GM21825 (cell line): ENCODE data around the gene ZNF367.

Experiments used
- ATAC-seq: cut with Tn5 transposase; IDR thresholded peaks from one replicate; pipeline ENCODE4 v1.9.1; 2021; ENCODE audit warnings: mild to moderate bottlenecking, moderate library complexity; ENCODE audit not compliant: unreplicated experiment

The ZNF367 gene

DNA sequence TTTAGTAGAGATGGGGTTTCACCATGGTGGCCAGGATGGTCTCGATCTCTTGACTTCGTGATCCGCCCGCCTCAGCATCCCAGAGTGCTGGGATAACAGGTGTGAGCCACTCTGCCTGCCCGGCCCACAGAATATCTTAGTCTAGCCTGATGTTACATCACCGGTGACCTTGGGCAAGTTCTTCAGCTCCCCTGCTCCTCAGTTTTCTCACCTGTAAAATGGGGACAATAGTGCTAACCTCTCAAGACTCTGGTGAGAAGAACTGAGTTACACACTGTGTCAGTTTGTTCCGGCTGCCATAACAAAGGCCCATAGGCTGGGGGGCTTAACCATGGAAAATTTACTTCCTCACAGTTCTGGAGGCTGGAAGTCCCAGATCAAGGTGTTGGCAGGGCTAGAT, 19.3 kb upstream of the ZNF367 start:
- ATAC-seq: no peak

DNA sequence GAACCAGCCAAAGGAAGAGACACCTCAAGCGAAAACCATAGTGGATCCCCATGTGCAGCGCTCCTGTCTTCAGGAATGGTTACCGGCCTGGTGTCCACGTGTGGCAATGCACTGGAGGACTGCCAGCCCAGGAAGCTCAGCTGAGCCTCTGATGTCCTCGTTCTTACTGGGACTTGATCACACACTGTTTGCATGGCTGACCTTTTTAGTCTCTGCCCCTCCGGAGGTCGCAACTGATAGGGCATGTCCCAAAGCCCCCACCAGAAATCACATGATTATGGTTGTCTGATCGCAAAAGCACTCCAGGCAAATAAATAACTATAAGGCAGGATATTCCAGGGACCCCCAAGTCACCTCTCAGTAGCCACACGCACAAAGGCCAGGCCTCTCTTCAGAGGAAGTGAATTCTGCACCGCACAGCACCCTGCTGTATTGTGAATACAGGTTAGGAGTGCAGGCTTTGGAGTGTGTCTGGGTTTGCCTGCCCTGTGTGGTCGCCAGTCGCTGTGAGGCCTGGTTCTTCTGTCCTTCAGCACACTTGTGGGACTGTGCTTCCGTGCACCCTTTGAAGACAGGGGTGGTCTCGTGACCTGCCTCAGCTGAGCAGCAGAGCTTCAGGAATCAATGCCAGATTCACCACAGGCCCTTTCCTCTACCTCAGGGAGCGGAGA, 18.4 kb upstream of the ZNF367 start:
- ATAC-seq: no peak

DNA sequence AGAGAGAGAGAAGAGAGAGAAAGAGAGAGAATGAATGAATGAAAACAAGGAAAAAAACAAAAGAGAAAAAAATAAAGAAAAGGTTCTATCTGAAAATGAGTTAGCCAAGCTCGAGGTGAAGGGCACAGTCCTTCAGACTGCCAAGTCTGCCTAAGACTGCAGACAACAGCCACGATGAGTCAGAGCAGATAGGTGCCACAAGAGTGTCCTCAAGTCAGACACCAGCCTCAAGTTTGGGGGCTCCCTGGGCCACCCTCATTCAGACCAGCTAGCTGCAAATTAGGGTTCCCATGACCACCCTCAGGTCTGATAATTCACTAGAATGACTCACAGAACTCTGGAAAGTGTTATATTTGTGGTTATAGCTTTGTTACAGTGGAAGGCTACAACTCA, 17.9 kb upstream of the ZNF367 start:
- no peak for ATAC-seq

DNA sequence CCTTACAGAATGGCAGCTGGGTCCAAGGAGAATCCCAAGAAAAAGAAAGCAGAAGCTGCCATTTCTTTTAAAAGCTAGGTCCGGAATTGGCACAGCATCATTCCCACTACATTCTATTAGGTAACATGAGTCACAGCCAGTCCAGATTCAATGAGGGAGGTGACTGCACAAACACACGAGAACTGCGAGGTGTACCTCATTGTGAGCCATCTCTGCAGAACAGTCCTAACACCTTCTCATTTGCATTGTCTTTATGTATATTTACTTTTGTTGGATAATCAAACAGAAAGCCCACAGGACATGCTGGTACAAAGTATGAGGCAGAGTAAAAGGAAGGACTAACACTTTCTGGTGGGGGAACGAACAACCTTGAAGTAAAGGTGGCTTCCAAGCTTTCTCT, 17.2 kb upstream of the ZNF367 start:
- no peak for ATAC-seq

DNA sequence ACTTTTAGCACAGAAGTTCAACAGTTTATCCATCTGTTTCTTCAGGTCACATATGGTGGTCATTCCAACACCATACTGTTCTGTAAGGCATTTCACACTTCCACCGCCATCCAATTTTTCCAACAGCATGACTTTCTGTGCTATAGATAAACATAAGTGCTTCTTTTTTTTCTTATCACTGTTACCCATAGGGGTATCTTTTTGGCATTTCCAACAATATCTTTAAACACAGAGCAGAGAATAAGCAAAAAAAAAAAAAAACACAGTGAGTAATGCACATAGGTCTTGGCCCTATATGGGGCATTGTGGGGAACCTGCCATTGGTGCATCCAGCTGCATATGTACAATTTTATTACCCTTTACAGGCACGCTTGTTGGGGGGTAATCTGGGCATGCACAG, 12.2 kb upstream of the ZNF367 start:
- no peak for ATAC-seq

DNA sequence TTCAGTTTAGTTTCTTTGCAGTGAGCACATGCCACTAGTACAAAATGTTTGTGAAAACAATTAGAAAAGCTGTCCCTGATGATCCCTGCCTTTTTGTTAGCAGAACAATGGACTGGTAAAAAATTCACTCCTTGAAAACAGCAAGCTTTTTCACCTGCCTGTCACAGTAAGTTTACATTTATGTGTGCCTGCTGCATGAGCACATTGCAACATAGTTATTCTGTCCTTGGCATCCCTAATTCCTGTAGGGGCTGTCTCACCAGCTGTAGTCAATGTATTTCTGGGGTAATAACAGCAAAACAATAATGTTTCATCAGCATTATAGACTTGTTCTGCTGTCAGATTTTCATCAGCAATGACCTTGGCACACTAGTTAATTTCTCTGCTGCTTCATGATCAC, 11.6 kb upstream of the ZNF367 start:
- no peak for ATAC-seq

DNA sequence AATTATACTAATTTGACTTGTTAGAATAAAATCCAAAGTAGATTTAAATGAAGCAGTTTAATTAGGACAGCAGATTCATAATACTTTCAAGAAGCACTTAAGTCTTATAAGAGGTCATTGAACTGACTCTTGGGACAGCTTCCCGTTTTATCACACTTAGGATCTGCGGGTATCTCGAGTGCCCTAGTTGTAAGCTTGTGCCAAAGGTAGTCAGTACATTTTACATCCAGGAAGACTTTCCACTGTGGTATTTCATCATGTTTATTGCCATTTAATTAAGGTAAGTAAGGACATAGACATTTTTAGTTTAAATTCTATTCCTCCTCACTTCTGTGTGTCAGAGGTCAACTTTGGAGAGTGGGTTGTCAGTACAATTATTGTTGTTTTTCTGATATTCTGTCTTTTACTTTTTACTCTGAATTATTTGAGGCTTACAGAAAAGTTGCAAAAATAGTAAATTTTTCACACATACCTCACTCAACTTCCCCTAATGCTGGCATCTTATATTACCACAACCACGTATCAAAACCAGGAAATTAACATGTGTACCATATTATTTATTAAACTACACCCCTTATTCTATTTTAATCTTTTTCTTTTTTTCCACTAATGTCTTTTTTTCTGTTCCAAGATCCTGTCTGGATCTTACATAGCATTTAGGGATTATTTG, 7.5 kb upstream of the ZNF367 start:
- ATAC-seq: no peak

DNA sequence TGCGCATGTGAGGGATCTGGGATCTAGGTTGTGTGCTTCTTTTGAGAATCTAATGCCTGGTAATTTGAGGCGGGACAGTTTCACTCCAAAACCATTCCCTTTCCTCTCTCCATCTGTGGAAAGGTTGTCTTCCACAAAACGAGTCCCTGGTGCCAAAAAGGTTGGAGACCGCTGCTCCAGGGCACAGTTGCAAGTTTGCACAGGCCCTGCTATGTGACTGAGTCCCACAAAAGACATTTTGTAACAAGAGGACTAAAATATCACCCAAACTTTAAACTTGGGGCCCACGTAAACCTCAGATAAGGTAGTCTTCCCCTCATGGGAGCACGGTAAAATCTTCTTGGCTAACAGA, 5.8 kb upstream of the ZNF367 start:
- ATAC-seq: no peak

DNA sequence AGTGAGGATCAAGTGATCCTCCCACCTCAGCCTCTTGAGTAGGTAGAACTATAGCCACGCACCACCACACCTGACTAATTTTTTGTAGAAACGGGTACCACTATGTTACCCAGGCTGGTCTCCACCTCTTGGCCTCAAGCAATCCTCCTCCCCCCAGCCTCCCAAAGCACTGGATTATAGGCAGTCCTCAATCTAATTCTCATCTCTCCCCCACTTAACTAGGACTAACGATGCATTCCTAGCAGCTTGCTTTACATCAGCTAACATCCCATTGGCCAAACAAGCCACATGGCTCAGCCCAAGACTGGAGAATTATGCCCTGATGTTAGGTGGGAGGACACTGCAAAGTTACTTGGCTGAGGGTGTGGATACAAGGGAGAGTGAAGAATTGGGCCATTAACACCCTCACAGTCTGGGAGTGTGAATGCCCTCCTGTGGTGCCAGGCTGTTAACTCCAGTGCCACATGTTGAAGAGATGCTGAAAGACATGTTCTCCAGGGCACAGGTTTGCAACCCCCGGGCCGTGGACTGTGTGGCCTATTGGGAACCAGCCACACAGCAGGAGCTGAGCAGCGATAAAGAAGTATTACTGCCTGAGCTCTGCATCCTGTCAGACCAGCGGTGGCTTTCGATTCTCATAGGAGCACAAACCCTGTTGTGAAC, 5.3 kb upstream of the ZNF367 start:
- no peak for ATAC-seq

DNA sequence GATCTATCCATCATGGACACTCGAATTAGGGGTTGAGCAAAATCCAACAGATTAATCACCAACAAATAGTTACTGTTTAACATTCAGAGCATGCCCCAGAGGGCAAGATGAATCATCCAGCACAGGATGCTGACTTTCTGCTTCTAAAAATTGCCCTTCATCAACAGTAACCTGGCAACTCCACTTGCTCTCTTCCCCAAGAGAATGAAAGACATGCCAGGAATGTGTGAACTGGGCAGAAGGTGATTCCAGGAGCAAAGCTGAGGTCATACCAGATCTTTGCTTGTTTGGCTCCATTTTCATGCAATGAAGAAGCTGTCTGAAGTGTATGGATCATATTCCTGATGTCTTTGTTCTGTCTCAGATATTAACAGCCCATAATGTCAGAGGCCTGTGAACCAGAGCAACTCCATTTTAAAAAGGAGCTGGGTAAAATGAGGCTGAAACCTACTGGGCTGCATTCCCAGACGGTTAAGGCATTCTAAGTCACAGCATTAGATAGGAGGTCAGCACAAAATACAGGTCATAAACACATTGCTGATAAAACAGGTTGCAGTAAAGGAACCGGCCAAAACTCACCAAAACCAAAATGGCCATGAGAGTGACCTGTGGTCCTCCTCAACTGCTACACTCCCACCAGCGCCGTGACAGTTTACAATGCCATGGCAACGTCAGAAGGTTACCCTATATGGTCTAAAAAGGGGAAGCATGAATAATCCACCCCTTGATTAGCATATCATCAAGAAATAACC, 2.5 kb upstream of the ZNF367 start:
- ATAC-seq: peak; percentile 16

DNA sequence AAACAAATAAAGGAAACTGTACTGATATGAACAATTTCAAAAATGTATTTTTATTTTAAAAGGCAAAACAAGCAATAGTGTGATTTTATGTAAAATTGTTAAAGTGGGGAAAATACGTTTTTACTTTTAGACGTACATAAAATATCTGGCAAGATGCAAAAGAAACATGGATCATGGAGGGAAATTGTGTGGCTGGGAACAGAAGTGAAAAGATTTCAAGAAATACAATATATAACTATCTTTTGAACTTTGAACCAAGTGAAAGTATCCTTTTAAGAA, 1.5 kb upstream of the ZNF367 start:
- no peak for ATAC-seq

DNA sequence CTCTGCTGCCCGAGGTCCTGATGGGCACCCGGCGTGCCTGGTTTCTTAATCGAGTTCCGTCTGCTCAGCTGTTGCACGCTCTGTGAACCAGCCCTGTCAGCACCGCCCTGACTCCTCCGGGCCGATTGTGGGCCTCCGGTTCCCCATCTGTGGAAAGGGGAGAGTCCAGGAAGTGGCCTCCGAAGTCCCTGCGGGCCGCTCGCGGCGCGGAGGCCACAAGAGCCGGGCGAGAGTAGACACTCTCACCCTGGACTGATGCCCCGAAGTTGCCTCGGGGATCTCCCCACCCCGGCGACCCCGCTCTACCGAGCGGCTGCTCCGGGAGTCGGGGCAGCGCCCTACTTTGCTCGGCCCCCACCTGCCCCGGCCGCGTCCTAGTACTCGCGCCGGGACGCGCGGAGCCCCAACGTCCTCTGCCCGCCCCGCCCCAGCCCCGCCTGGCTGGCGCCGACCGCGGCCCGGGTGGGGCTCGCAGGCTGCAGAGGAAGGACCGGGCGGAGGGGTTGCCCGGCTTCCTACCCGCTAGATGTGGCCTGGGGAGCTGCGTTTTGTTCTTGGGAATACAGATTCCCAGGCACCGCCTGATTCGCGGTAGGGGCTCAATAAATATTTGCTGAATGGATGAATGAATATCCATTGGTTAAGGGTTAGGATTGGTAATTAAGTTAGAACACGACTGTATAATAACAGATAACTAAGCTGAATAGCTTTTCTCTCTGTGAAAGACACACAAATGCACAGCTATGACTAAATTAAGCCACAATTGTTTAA, 935 bp upstream of the ZNF367 start:
- peak; percentile 36 for ATAC-seq

DNA sequence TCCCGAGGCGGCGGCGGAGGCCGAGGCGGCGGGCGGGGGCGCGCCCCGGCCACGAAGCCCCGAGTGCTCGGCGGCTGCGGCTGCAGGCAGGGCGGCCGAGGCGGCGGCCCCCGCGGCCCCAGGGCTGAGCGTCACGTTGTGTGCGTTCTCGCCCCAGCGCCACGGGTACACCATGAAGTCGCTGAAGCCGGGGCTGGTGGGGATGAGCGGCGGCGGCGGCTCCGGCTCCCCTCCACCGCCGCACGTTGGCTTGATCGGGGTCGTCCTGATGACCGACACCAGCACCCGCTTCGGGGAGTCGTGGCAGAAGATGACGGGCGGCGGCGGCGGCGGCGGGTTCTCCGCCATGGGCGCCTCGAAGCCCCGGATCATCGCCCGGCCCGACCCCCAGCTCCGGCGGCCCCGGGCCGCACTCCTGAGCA, 498 bp downstream of the ZNF367 start:
- no peak for ATAC-seq

DNA sequence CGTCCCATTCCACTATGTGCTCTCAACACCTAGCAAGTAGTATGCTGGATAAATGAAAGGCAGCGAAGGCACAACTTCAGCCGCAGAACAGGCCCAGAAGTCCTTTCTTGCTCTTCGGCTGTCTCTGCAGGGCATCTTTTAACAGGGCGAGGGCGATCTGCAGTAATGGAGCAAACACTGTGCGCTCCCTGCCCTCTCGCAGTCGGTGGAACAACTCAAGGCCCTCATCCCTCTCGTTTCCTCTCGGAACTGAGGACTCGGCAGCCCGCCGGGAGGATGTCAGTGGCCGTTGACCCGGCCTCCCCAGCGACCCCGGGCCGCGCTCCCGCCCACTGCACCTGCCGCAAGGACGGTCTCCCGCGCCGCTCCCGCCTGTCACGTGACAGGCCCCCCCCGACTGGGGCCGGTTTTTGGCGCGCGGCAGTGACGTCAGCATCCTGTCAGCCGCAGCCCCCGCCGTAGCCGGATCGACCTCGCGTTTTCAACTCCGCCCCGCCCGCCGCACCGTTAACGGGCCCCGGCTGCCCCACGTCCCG, 1.1 kb downstream of the ZNF367 start:
- peak; percentile 19 for ATAC-seq

DNA sequence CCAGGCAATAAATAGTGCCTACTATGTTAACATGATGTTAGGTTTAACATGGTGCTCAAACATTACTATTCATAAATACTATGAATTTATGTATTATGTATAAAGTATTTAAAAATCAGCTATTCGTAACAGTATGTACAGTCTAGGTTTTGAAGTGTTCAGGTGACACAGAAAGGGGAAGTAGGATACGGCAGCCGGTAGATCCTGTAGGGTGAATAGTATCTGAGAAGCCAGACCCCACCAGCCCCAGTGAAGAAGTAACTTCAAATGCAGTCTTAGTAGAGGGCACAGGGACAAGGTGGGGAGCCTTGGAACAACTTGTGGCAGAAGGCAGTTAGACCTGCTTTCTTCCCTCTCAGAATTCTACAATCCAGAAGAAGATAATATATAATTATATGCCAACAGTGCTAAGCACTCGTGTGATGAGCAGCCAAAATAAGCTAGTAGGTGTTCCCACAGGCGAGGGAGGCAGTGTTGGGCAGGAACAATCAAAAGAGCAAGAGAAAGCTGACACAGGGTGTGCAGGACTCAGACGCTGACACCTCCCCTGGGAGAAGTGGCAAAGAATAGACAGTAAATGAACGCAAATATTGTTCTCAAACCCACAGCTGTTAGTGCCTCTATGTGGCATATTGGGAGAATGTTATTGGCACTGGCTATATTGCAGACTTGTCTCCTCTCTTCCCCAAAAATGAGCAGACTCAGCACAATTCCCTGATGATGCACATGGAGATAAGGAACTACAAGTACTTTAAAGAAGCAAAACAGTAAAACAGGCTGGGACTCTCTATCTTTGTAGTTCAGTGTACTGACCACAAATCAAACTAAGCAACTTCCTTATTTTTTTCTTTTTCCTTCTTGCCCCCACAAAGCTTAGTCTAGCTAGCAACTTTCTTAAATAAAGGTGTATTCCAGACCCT, 4.6 kb downstream of the ZNF367 start:
- no peak for ATAC-seq

DNA sequence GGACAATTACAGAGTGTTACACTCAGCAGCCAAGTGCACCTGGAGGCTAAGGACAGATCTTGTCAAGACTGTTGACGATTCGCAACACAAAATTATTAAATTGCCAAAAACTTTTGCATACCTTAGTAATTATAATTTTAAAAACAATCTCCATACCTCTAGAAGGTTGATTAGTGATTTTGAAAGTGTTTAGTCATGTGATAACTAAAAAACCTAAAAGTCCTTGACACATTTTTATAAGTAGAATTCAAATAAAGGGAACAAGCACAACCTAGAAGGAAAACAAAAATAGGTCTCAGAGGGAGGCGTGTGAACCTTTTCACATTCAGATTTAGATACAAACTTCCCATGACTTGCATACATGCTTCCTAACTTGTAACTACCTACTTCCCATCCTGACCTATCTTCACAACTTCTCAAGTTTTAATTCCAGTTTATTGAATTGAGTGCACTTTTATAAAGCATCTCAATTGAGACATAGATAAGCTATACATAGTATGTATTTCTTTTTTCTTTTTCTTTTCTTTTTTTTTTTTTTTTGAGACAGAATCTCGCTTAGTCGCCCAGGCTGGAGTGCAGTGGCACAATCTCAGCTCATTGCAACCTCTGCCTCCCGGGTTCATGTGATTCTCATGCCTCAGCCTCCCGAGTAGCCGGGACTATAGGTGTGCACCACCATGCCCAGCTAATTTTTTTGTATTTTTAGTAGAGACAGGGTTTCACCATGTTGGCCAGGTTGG, 5.8 kb downstream of the ZNF367 start:
- ATAC-seq: no peak

DNA sequence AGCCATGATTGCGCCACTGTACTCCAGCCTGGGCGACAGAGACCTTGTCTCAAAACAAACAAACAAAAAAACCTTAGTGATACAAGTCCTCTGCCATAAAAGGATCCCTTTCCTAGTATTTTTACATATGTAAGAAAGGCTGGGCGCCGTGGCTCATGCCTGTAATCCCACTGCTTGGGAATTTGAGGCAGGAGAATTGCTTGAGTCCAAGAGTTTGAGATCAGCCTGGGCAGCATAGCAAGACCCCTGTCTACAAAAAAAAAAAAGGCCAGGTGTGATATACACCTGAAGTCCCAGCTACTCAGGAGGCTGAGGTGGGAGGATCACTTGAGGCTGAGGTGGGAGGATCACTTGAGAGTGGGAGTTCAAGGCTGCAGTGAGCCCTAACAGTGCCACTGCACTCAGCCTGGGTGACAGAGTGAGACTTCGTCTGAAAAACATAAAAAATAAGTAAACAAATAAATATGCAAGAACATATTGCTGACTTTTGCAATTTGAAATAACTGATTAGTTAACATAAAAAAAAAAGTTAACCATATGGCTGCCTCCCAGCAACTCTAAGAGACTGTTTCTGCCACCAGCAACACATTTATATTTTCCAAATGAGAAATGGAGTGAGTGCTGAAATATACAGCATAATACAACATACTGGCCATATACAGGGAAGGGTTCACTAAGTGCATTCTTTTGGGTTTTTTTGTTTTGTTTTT, 6.9 kb downstream of the ZNF367 start:
- ATAC-seq: no peak

DNA sequence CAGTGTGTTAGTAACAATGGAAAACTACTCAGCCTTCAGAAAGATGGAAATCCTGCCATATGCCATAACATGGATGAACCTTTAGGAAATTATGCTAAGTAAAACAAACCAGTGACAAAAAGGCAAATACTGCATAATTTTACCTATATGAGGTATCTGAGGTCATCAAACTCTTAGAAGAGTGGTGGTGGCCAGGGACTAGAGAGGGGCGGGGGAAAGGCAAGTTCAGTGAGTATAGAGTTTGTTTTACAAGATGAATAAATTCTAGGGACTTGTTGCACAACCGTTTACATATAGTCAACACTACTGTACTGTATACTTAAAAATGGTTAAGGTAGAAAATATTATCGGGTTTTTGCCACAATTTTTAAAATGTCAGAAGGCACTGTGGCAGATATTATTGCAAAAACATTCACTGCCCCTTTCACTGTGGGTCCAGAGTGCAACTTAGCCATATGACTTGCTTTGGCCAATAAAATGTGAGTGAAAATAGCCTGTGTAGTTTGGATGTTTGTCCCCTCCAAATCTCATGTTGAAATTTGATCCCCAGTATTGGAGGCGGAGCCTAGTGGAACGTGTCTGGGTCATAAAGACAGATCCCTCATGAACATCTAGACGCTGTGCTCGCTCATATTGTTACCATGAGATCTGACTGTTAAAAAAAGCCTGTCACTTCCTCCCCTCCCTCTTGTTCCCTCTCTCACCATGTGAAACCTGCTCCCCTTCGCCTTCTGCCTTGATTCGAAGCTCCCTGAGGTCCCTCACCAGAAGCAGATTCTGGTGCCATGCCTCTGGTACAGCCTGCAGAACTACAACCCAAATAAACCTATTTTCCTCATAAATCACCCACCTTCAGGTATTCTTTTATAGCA, 9.5 kb downstream of the ZNF367 start:
- ATAC-seq: no peak
